ENCODE results near the gene MAN2B1.
"Not testable (repeated sequence)": the region's sequence is repeated elsewhere in the genome, so short reads cannot be mapped to it uniquely, and the experiment has no call there.

The MAN2B1 gene

GRCh38 chr19:12666265-12667048, at the start of gene MAN2B1, which contains the start of gene WDR83:
MAN2B1 (minus strand) TSS chr19:12666742; CDS start chr19:12666701, 41 bp downstream.
WDR83 (plus strand) TSS chr19:12666807; CDS start chr19:12669791, 2,984 bp downstream.
- DNase-seq = peak; percentile 82

GRCh38 chr19:12715929-12716328, 49.4 kb upstream of the MAN2B1 start:
- DNase-seq = no peak

- DNase-seq = no peak
Observed at GRCh38 chr19:12715102-12715501, 48.6 kb upstream of the MAN2B1 start.

GRCh38 chr19:12713304-12713703, 46.8 kb upstream of the MAN2B1 start:
- DNase-seq = not testable (repeated sequence)

GRCh38 chr19:12712077-12712476, 45.5 kb upstream of the MAN2B1 start:
- not testable (repeated sequence) for DNase-seq

GRCh38 chr19:12711187-12711586, 44.6 kb upstream of the MAN2B1 start:
- DNase-seq = no peak

DNA sequence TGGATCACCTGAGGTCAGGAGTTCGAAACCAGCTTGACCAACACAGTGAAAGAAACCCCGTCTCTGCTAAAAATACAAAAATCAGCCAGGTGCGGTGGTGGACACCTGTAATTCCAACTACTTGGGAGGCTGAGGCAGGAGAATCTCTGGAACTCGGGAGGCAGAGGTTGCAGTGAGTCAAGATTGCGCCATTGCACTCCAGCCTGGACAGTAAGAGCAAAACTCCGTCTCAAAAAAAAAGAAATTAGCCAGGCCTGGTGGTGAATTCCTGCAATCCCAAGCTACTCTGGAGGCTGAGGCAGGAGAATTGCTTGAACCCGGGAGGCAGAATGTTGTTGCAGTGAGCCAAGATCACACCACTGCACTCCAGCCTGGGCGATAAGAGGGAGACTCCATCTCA, 42.1 kb upstream of the MAN2B1 start:
- no peak for DNase-seq

DNA sequence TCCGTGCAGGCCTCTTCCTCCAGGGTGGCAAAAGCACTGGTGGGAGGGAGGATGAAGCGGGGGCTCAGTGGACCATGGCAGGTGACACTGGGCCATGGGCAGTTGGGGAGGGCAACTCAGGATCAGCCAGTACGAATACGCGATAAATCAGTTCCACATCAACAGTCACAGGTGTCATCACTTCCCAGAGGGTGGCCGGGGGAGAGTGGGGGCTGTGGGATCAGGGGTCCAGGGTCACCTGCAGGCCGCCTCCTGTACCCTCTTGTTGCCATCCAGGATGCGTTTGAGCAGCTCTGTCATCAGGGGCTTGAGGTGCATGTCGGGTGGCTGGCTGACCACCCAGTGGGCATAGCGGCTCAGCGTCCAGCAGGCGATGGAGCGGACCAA, 39.8 kb upstream of the MAN2B1 start:
- DNase-seq = no peak

- no peak for DNase-seq
Observed at GRCh38 chr19:12705654-12706331, 39.3 kb upstream of the MAN2B1 start.

DNA sequence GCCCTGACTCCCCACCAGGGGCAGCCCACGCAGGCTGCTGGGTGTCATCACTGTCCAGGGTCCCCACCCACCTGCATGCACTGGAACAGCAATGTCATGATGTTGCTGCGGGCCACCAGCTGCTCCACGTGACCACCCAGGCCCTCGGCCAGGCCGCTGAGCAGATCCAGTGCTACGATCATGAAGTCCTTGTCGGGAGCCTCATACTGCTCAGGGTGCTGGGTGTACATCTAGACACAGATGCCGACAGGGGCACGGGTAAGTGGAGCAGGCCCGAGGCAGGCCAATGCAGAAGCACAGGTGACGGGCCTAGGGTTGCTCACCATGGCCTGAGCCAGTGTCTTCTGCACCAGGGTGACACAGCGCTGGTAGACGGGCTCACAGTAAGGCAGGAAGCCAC, 38.6 kb upstream of the MAN2B1 start:
- no peak for DNase-seq

- DNase-seq = no peak
Observed at GRCh38 chr19:12703046-12703445, 36.5 kb upstream of the MAN2B1 start.

DNA sequence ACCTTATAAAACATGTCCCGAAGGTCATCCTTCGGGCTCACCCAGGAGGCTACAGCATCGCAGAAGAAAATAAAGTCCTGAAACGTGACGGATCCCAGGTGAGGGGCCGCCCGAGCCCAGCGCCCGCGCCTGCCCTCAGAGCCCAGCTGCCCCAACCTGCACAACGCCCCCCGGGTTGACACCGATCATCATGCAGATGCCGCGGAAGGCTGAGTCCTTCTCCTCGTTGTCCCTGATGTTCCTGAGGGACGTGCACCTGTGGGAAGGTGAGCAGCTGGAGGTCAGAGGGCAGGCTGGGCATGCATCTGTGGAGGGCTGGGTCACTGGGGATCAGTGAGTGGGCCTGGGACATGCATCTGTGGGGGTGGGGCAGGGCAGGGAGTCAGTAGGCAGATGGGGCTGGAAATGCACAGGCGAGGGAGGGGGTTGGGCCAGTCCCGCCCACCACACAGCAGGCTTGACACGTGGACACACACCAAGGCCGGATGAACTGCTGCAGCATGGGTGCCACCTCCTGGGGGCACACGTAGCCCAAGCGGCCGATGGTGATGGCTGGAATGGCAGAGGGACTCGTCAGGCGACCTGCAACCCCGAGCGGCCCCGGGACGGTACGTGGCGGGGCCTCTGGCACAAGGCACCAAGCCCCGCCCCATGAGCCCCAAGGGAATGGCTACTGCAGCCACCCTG, 35.2 kb upstream of the MAN2B1 start:
- DNase-seq = no peak

- no peak for DNase-seq
Observed at GRCh38 chr19:12698138-12698537, 31.6 kb upstream of the MAN2B1 start.

- not testable (repeated sequence) for DNase-seq
Observed at GRCh38 chr19:12697425-12697824, 30.9 kb upstream of the MAN2B1 start.

GRCh38 chr19:12696366-12697335, 30.1 kb upstream of the MAN2B1 start, which contains the start of gene FBXW9:
FBXW9 (minus strand) TSS chr19:12696631; CDS start chr19:12696581, 50 bp downstream.
- DNase-seq = peak; percentile 98

- DNase-seq = no peak
Observed at GRCh38 chr19:12695997-12696365, 29.4 kb upstream of the MAN2B1 start.

DNA sequence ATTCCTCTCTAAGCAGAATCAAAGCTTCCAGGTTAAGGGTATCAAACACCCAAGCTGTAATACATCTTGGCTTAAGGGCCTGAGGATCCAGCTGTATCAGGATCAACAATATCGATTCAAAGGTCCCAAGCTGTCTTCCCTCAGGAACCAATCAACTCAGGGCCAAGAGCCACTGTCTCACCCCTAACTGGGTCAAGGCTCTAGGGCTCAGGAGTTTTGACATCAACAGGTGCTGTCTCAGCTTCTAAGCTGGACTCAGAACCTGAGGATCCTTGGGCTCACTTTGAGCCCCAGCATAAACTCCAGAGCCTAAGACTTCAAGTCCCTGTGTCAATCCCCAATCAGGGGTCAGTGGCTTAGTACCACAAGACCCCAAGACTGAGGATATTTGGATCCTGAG, 29.0 kb upstream of the MAN2B1 start:
- DNase-seq = no peak

DNA sequence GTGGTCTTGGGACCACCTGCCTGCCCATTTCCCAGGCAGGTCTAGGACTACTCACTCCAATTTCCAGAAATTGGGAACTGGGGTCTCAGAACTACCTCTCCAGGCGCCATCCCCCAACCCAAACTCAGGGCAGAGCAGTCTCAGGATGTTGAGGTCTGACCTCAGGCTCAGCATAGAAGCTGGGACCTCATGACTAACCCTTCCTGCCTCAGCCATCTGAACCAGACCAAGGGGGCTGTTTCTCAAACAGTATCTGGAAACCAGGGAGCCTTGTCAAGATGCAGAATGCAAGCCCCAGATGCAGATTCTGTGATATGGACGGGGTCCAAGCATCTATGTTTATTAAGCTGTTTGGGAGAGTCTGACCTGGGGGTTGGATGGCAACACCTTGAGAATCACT, 28.6 kb upstream of the MAN2B1 start:
- no peak for DNase-seq

DNA sequence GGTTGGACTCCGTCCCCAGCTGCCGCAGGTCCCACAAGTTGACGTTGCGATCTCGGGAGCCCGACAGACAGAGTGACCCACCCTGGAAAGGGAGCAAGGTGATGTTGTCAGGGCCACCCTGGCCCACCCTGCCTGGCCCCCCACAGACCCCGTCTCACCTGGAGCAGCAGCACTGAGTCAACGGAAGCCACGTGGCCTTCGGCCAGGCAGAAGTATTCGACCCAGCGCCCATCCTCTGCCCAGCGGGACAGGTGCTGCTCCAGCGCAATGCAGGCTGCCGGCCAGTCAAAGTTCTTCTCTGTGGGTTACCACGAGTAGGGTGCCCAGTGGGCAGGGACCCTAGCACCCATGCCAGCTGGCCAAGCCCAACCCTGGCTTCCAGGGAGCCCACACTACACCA, 28.1 kb upstream of the MAN2B1 start:
- no peak for DNase-seq

DNA sequence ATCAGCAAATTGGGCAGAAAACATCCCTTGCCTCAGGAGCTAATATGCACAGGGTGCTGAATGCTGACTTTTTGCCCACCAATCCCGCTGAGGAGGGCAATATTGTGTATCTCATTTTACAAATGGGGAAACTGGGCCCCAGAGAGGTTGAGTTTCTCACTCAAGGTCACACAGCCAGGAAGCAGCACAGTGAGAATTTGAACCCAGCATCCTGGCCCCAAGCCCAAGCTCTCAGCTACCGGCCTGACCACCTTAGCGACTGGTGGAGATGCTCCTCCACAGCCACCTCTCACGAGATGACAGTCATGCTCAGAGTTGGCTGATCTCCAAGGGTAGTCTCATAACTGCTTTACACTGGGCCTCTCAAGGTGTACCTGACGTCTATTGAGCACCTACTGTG, 26.4 kb upstream of the MAN2B1 start:
- DNase-seq = no peak

DNA sequence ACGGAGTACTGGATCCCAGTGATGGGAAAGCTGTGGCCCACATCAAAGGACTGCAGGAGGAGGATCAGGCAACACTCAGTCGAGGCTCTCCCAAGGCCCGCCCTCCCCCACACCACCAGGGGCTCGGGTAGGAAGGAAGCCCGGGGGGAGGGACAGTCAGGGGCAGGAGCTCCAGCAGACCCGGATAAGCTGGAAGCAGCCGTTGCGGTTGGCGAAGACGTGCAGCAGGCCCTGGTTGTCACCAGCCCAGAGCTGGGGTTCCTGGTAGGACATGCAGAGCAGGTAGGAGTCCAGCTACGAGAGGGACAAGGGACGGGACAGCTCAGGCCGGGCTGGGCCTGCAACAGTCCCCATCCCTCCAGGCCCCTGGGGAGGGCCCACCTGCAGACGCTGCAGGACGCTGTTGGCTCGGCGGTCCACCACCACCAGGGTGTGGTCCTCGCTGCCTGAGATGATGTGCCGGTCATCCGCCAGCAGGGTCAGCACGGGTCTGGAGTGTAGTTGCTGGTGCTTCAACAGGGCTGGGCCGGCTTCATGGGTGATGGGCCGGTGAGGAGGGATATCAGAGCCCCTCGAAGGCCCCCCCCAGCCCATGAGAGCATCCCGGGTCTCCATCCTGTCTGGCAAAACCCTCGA, 23.2 kb upstream of the MAN2B1 start:
- DNase-seq = no peak

GRCh38 chr19:12689012-12689411, 22.5 kb upstream of the MAN2B1 start:
- no peak for DNase-seq

All from stimulated activated CD4-positive, alpha-beta T cell treated with anti-CD3 and anti-CD28 coated beads, Interleukin-12 subunit alpha, Interleukin-12 subunit beta, amount 100 ng/mL, for 4 hours (primary cell).